ENCODE measurements around the gene KCNJ8. TPM values are rescaled to one million over a fixed set of nuclear protein-coding genes. Genes with fewer than 3 reads are reported as not detected.

KCNJ8 gene
- total RNA-seq, 1 donor from 2014 or later: 51.3 TPM

DNA sequence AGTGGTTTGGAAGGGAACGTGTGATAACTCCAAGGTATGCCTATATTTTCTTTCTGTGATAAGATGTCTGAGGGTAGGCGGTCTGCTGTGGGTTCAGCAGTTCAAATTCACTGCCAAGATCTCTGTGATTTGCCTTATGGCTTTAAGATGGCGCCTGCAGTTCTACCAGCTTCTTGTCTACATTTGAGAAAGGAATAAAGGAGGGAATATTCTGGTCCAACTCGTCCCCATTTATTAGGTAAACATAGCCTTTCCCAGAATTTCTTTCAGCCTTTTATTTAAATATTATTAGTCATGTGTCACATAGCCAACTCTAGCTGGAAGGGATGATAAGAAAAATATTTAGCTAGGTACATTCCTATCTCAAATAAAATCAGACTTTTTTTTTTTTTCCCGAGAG, 48.8 kb downstream of the KCNJ8 start:
- DNase-seq: no peak
- TF ChIP-seq, protein P1, sequence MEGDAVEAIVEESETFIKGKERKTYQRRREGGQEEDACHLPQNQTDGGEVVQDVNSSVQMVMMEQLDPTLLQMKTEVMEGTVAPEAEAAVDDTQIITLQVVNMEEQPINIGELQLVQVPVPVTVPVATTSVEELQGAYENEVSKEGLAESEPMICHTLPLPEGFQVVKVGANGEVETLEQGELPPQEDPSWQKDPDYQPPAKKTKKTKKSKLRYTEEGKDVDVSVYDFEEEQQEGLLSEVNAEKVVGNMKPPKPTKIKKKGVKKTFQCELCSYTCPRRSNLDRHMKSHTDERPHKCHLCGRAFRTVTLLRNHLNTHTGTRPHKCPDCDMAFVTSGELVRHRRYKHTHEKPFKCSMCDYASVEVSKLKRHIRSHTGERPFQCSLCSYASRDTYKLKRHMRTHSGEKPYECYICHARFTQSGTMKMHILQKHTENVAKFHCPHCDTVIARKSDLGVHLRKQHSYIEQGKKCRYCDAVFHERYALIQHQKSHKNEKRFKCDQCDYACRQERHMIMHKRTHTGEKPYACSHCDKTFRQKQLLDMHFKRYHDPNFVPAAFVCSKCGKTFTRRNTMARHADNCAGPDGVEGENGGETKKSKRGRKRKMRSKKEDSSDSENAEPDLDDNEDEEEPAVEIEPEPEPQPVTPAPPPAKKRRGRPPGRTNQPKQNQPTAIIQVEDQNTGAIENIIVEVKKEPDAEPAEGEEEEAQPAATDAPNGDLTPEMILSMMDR (IDR thresholded peaks at IDR 0.05; ENCODE audit: borderline replicate concordance): no peak
- no peaks in the 10 kb centered on the region for H3K27me3 ChIP-seq (ENCODE audit: low read depth)
- no peaks in the 10 kb centered on the region for H3K36me3 ChIP-seq
- no peaks in the 10 kb centered on the region for H3K4me1 ChIP-seq
- intact Hi-C loops (cut with micrococcal nuclease): no loop called here
- no peaks in the 10 kb centered on the region for H3K9me3 ChIP-seq (replicated peaks)
- no peak overlapping the region for H3K4me3 ChIP-seq
- H3K27ac ChIP-seq (replicated peaks): no peak overlapping the region

DNA sequence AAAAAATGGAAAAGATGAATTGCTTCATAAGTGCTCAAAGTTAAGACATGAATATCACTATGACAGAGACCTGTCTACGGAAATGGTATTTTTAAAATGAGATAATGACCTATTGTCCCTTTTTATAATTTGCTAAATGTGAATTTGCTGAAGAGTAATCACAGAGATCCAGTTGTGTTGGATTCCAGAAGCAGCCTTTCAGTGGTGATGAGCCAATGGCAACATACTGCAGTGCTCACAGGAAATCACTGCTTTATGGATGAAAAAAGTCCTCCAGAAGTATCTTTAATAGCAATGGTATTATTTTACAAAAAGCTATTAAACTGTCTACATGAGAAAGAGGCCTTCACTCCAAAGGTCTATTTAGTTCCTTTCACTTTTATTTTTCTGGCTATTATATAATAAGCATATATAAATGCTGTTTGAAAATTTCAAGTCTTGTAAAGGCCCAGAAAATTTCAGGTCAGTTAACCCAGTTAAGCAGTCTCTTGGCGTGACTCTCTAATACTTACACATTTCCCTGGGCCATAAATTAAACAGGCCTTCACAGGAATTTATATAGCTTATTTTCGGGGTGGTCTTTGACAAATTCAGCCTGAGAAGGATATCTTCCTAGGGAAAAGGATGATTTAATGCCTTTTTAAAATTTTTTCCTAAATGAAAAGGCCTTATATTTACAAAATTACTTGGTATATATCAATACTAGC, 55.4 kb downstream of the KCNJ8 start:
- intact Hi-C loops (cut with micrococcal nuclease): no loop called here

DNA sequence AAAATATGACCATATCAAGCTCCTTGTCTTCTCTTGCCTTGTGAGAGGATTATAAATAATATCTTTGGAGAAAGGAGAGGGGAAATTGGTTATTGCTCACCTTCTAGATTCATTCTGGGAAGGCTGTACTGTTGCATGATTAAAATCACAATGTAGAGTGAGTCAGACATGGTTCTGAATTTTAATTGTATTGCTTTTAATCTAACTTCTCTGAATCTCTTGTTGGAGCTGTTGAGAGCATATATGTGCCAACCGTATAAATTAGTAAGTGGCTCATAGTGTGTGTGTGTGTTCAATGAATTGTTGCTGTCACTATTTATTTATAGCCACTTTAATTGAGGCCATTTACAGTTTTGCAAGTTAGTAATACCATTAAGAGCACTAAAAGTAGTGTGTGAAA, 56.1 kb downstream of the KCNJ8 start:
- no peaks in the 10 kb centered on the region for H3K36me3 ChIP-seq
- no peaks in the 10 kb centered on the region for H3K27me3 ChIP-seq (ENCODE audit: low read depth)
- intact Hi-C loops (cut with micrococcal nuclease): no loop called here
- H3K27ac ChIP-seq (replicated peaks): peak overlapping the region; percentile 64
- no peaks in the 10 kb centered on the region for H3K9me3 ChIP-seq (replicated peaks)
- TF ChIP-seq, protein P1 (IDR thresholded peaks at IDR 0.05; ENCODE audit: borderline replicate concordance): no peak
- H3K4me1 ChIP-seq: peaks cover 19% of the 10 kb centered on the region
- H3K4me3 ChIP-seq: no peak overlapping the region
- DNase-seq: no peak

More for the DNA sequence above, 55.4 kb downstream of the KCNJ8 start:
- Histone ChIP-seq H3K4me3 (no peak overlapping the region), H3K4me1 (peaks cover 19% of the 10 kb centered on the region), H3K27ac (replicated peaks) (peak overlapping the region; percentile 64), H3K36me3 (no peaks in the 10 kb centered on the region), H3K27me3 (ENCODE audit: low read depth) (no peaks in the 10 kb centered on the region), H3K9me3 (replicated peaks) (no peaks in the 10 kb centered on the region)
- TF ChIP-seq, protein P1 (IDR thresholded peaks at IDR 0.05; ENCODE audit: borderline replicate concordance): no peak
- DNase-seq: no peak

DNA sequence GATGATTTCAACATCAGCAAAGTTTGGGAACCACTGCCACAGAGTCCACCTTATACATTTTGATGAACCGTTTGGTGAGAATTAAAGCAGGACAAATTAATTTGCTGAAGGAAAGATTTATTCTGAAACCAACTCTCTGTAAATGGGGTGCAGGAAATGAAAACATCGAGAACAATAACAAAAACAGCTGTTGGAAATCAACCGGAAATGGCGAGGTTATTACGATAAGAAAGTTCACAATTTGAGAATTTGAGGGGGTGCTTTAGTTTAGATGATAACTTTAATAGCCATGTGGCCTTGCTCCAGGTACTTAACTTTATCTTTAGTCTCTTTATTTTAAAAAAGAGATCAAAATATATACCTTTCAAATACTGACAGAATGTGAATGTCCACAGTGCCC, 56.7 kb downstream of the KCNJ8 start:
- Histone ChIP-seq H3K4me3 (no peak overlapping the region), H3K4me1 (peaks cover 19% of the 10 kb centered on the region), H3K27ac (replicated peaks) (peak overlapping the region; percentile 64), H3K36me3 (no peaks in the 10 kb centered on the region), H3K9me3 (replicated peaks) (no peaks in the 10 kb centered on the region), H3K27me3 (ENCODE audit: low read depth) (no peaks in the 10 kb centered on the region)
- intact Hi-C loops (cut with micrococcal nuclease): no loop called here
- TF ChIP-seq, protein P1 (IDR thresholded peaks at IDR 0.05; ENCODE audit: borderline replicate concordance): no peak
- DNase-seq: no peak

DNA sequence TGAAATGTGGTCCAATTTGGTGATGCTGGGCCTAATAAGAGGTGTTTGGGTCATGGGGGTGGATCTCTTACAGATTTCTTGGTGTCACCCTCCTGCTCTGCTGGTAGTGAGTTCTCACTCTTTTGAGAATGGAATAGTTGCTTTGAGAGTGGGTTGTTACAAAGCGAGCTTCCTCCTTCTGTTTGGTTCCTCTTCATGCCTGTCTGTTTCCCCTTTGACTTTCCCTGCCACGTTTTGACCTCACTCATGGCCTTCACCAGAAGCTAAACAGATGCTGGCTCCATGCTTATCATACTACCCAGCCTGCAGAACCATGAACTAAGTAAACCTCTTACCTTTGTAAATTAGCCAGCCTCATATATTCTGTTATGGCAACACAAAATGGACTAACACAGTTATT, 59.1 kb downstream of the KCNJ8 start:
- Histone ChIP-seq H3K27ac (replicated peaks) (peak overlapping the region; percentile 64), H3K4me1 (peaks cover 36% of the 10 kb centered on the region), H3K4me3 (no peak overlapping the region), H3K36me3 (no peaks in the 10 kb centered on the region), H3K27me3 (ENCODE audit: low read depth) (no peaks in the 10 kb centered on the region), H3K9me3 (replicated peaks) (no peaks in the 10 kb centered on the region)
- intact Hi-C loops (cut with micrococcal nuclease): no loop called here
- TF ChIP-seq, protein P1 (IDR thresholded peaks at IDR 0.05; ENCODE audit: borderline replicate concordance): no peak
- DNase-seq: no peak

Other genes with a start within 250 kb of the KCNJ8 start
- 16.5 TPM for gene SPX, start 248.4 kb downstream of the KCNJ8 start, total RNA-seq
- gene GYS2, start 169.9 kb downstream of the KCNJ8 start, total RNA-seq: not detected
- 2,441 TPM for gene LDHB, start 116.9 kb downstream of the KCNJ8 start, total RNA-seq
- 81.8 TPM for gene ABCC9, start 166.7 kb upstream of the KCNJ8 start, total RNA-seq